Hematopoietic multipotent progenitor cell treated with erythropoietin and hydrocortisone succinate and interleukin-3 and kit ligand, for 4 days (in vitro differentiated cells): ENCODE data around the gene PRAME.
"Not testable (repeated sequence)": the region's sequence is repeated elsewhere in the genome, so short reads cannot be mapped to it uniquely, and the experiment has no call there.

Experiments
- DNase-seq: peaks from one replicate; pipeline ENCODE4 v3.0.0-alpha.2; 2015

The PRAME gene

GRCh38 chr22:22520020-22520656 lies 38.9 kb downstream of the PRAME start, which contains the start of gene ZNF280A:
ZNF280A (minus strand) TSS chr22:22520270; CDS start chr22:22515630, 4,640 bp downstream.
- DNase-seq = no peak

GRCh38 chr22:22519591-22519990 lies 39.5 kb downstream of the PRAME start:
- DNase-seq = no peak

- DNase-seq = no peak
These were observed 42.1 kb downstream of the PRAME start for GRCh38 chr22:22516992-22517391.

GRCh38 chr22:22515890-22516289 lies 43.2 kb downstream of the PRAME start:
- DNase-seq = no peak

- DNase-seq = not testable (repeated sequence)
These were observed 44.6 kb downstream of the PRAME start for GRCh38 chr22:22514431-22514830.

GRCh38 chr22:22513619-22514018 lies 45.4 kb downstream of the PRAME start:
- DNase-seq = no peak

- no peak for DNase-seq
These were observed 46.1 kb downstream of the PRAME start for GRCh38 chr22:22512951-22513350.

GRCh38 chr22:22510833-22511232 lies 48.2 kb downstream of the PRAME start:
- not testable (repeated sequence) for DNase-seq

- DNase-seq = not testable (repeated sequence)
These were observed 49.2 kb downstream of the PRAME start for GRCh38 chr22:22509912-22510311.

GRCh38 chr22:22508274-22509176 lies 50.5 kb downstream of the PRAME start, which contains the start of gene ZNF280B:
ZNF280B (minus strand) TSS chr22:22508742; CDS start chr22:22489398, 19,344 bp downstream.
- peak; percentile 95 for DNase-seq

GRCh38 chr22:22507743-22508273 lies 51.3 kb downstream of the PRAME start:
- DNase-seq = peak; percentile 15

GRCh38 chr22:22506736-22507135 lies 52.3 kb downstream of the PRAME start:
- DNase-seq = no peak

GRCh38 chr22:22498267-22498666 lies 60.8 kb downstream of the PRAME start:
- no peak for DNase-seq
